H9 (cell line): ENCODE results near the gene PSAPL1. TPM values are rescaled to one million over a fixed set of nuclear protein-coding genes. Genes with fewer than 3 reads are reported as not detected.

Source experiments
- DNase-seq: peaks from one replicate; pipeline ENCODE4 v3.0.0-alpha.2; 2017
- H2AFZ ChIP-seq: one replicate; pipeline ENCODE4 v1.6.1; 2013; ENCODE audit warnings: mild to moderate bottlenecking, low read length, control low read depth, moderate library complexity
- H2AK5ac ChIP-seq: 2 replicates; pipeline ENCODE4 v1.6.1; 2013; ENCODE audit warnings: low read length, control low read depth, mixed read lengths; ENCODE audit not compliant: insufficient read length
- H2BK120ac ChIP-seq: one replicate; pipeline ENCODE4 v1.6.1; 2013; ENCODE audit warnings: low read depth, mild to moderate bottlenecking, low read length, control low read depth, inconsistent platforms; ENCODE audit not compliant: poor library complexity, severe bottlenecking
- H2BK12ac ChIP-seq: 2 replicates; pipeline ENCODE4 v1.6.1; 2013; ENCODE audit warnings: low read length, control low read depth, mixed read lengths, low read depth; ENCODE audit not compliant: insufficient read length
- H2BK15ac ChIP-seq: 2 replicates; pipeline ENCODE4 v1.6.1; 2013; ENCODE audit warnings: low read depth, low read length, control low read depth
- H2BK20ac ChIP-seq: one replicate; pipeline ENCODE4 v1.6.1; 2013; ENCODE audit warnings: low read depth, mild to moderate bottlenecking, low read length, control low read depth, inconsistent platforms; ENCODE audit not compliant: poor library complexity, severe bottlenecking
- H2BK5ac ChIP-seq: 2 replicates; pipeline ENCODE4 v1.6.1; 2013; ENCODE audit warnings: low read length, control low read depth, mixed read lengths; ENCODE audit not compliant: insufficient read length
- H3K14ac ChIP-seq: 2 replicates; pipeline ENCODE4 v1.6.1; 2013; ENCODE audit warnings: low read length, control low read depth; ENCODE audit not compliant: insufficient read depth
- H3K18ac ChIP-seq: 2 replicates; pipeline ENCODE4 v1.6.1; 2013; ENCODE audit warnings: low read depth, mild to moderate bottlenecking, mixed read lengths, low read length, control low read depth; ENCODE audit not compliant: insufficient read length
- H3K23ac ChIP-seq: 2 replicates; pipeline ENCODE4 v1.6.1; 2013; ENCODE audit warnings: low read length, control low read depth, mixed read lengths, low read depth; ENCODE audit not compliant: insufficient read length
- H3K23me2 ChIP-seq: 2 replicates; pipeline ENCODE4 v1.6.1; 2013; ENCODE audit warnings: low read depth, mild to moderate bottlenecking, mixed read lengths, low read length, control low read depth; ENCODE audit not compliant: insufficient read length, poor library complexity, severe bottlenecking
- H3K27ac ChIP-seq: 2 replicates; pipeline ENCODE4 v1.5.1; 2013; ENCODE audit warnings: low read length, control low read depth, mixed read lengths, low read depth; ENCODE audit not compliant: insufficient read length
- H3K27me3 ChIP-seq: 2 replicates; pipeline ENCODE4 v1.6.1; 2013; ENCODE audit warnings: low read length, control low read depth, inconsistent platforms; ENCODE audit not compliant: insufficient read depth
- H3K4ac ChIP-seq: 2 replicates; pipeline ENCODE4 v1.6.1; 2013; ENCODE audit warnings: low read depth, mild to moderate bottlenecking, control low read depth, inconsistent platforms, low read length, moderate library complexity
- H3K4me1 ChIP-seq: 2 replicates; pipeline ENCODE4 v1.6.1; 2013; ENCODE audit warnings: low read length, control low read depth, inconsistent platforms; ENCODE audit not compliant: insufficient read depth
- H3K4me2 ChIP-seq: 2 replicates; pipeline ENCODE4 v1.6.1; 2013; ENCODE audit warnings: low read length, control low read depth, mixed read lengths; ENCODE audit not compliant: insufficient read length, insufficient read depth
- H3K56ac ChIP-seq: 2 replicates; pipeline ENCODE4 v1.6.1; 2013; ENCODE audit warnings: low read depth, mild to moderate bottlenecking, mixed read lengths, low read length, control low read depth; ENCODE audit not compliant: insufficient read length
- H3K79me1 ChIP-seq: 2 replicates; pipeline ENCODE4 v1.6.1; 2013; ENCODE audit warnings: low read depth, mild to moderate bottlenecking, moderate library complexity, low read length, control low read depth, inconsistent platforms; ENCODE audit not compliant: insufficient read depth, poor library complexity, severe bottlenecking
- H3K79me2 ChIP-seq: 2 replicates; pipeline ENCODE4 v1.6.1; 2013; ENCODE audit warnings: low read length, control low read depth, inconsistent platforms; ENCODE audit not compliant: insufficient read depth
- H3K9ac ChIP-seq: 2 replicates; pipeline ENCODE4 v1.6.1; 2013; ENCODE audit warnings: low read length, control low read depth, mixed read lengths; ENCODE audit not compliant: insufficient read length; ENCODE audit errors: extremely low read depth
- H3K9me3 ChIP-seq: one replicate; pipeline ENCODE4 v1.6.1; 2013; ENCODE audit warnings: low read depth, low read length, inconsistent platforms; ENCODE audit not compliant: control insufficient read depth
- H3T11ph ChIP-seq: one replicate; pipeline ENCODE4 v1.6.1; 2013; ENCODE audit warnings: mild to moderate bottlenecking, low read length, control low read depth, inconsistent platforms
- H4K20me1 ChIP-seq: one replicate; pipeline ENCODE4 v1.6.1; 2013; ENCODE audit not compliant: control insufficient read depth, insufficient read length, insufficient read depth
- H4K5ac ChIP-seq: 2 replicates; pipeline ENCODE4 v1.6.1; 2013; ENCODE audit warnings: low read depth, mild to moderate bottlenecking, mixed read lengths, low read length, control low read depth; ENCODE audit not compliant: insufficient read length
- H4K8ac ChIP-seq: replicated peaks from 2 replicates; pipeline ENCODE4 v1.6.1; 2013; ENCODE audit warnings: low read length, control low read depth, mixed read lengths, low read depth; ENCODE audit not compliant: insufficient read length
- H4K91ac ChIP-seq: 2 replicates; pipeline ENCODE4 v1.6.1; 2013; ENCODE audit warnings: low read depth, mild to moderate bottlenecking, moderate library complexity, mixed read lengths, low read length, control low read depth; ENCODE audit not compliant: insufficient read length
- H3K27ac Mint-ChIP-seq, 3 experiments: 2 replicates in 2 of 3; 3 replicates in 1 of 3; pipeline ENCODE4 v1.8.0; 2020 to 2021; ENCODE audit warnings: mixed read lengths in 3 of 3, mild to moderate bottlenecking in 1 of 3, moderate library complexity in 1 of 3
- H3K27me3 Mint-ChIP-seq: 2 replicates; pipeline ENCODE4 v1.8.0; 2021; ENCODE audit warnings: low read depth, mild to moderate bottlenecking, moderate library complexity, mixed read lengths
- H3K36me3 Mint-ChIP-seq, 3 experiments: 2 replicates in 2 of 3; 3 replicates in 1 of 3; pipeline ENCODE4 v1.8.0; 2020 to 2021; ENCODE audit warnings: low read depth in 3 of 3, mixed read lengths in 3 of 3; ENCODE audit not compliant: insufficient read depth in 1 of 3
- H3K4me1 Mint-ChIP-seq, 2 experiments: 2 replicates each; pipeline ENCODE4 v1.8.0; 2020; ENCODE audit warnings: mixed read lengths in 2 of 2
- H3K4me3 Mint-ChIP-seq, 2 experiments: 2 replicates in 1 of 2; 3 replicates in 1 of 2; pipeline ENCODE4 v1.8.0; 2020 to 2021; ENCODE audit warnings: mild to moderate bottlenecking in 2 of 2, mixed read lengths in 2 of 2, moderate library complexity in 1 of 2
- H3K9me3 Mint-ChIP-seq, 2 experiments: 2 replicates in 1 of 2; 3 replicates in 1 of 2; pipeline ENCODE4 v1.8.0; 2020; ENCODE audit warnings: mild to moderate bottlenecking in 2 of 2, mixed read lengths in 2 of 2, moderate library complexity in 1 of 2
- WGBS: extraction: QIAGEN DNeasy Blood & Tissue Kit; methylation state at CpG from one replicate; pipeline ENCODE4 v1.1.7; 2013; ENCODE audit warnings: missing lambda C conversion rate, low lambda C conversion rate, mixed read lengths; ENCODE audit not compliant: insufficient read length; ENCODE audit errors: extremely low coverage; 5-methylcytosine and 5-hydroxymethylcytosine counted together
- total RNA-seq: library from RNA; stranded (reverse); gene quantifications from 2 replicates; pipeline ENCODE4 v1.2.1, GENCODE V29; 2021
- TF ChIP-seq, protein P1 (sequence below): fragments of 200-600 bp; sonication (generic); conservative IDR thresholded peaks from 3 replicates; pipeline ENCODE4 v1.8.0; 2021; ENCODE audit warnings: antibody characterized with exemption, mild to moderate bottlenecking

The PSAPL1 gene
- total RNA-seq, 1 experiment from 2014 or later, result 0.04 TPM

DNA sequence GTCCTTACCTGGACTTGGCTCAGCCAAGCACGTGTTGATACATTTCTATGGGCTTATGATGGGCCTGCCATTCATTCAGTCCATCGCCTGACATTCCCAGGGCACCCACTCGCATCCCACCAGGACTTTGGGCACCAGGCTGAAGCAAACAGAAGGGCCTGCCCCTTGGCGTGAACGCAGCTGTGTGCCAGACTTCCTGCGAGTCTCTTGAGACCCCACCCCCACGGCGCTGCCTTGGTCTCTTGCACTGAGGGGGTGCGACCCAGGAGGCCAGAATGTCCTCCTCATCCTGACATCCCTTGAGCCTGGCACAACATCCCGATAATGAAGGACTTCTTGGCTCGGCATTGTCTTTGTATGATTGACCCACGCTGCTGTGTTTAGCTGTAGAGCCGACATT is 1.5 kb upstream of the PSAPL1 start:
- H2AFZ ChIP-seq, result no peak overlapping the region
- no peak overlapping the region for H3T11ph ChIP-seq
- H3K79me1 ChIP-seq, result no peaks in the 10 kb centered on the region
- no peak overlapping the region for H2BK20ac ChIP-seq
- H3K14ac ChIP-seq, result no peak overlapping the region
- DNase-seq, result no peak
- H3K18ac ChIP-seq, result no peak overlapping the region
- no peak overlapping the region for H3K56ac ChIP-seq
- no peak overlapping the region for H4K91ac ChIP-seq
- no peak overlapping the region for H2AK5ac ChIP-seq
- H3K4ac ChIP-seq, result no peak overlapping the region
- Mint-ChIP-seq H3K9me3 (peaks cover 8 to 10% of the 10 kb centered on the region in 2 experiments), H3K27me3 (peaks cover 13% of the 10 kb centered on the region), H3K36me3 (peaks cover 1 to 6% (median 4%) of the 10 kb centered on the region in 3 experiments; a peak in 4 of 7 replicates), H3K4me1 (peaks cover 17 to 27% of the 10 kb centered on the region in 2 experiments), H3K27ac (no peak overlapping the region), H3K4me3 (no peak overlapping the region)
- no peaks in the 10 kb centered on the region for H3K4me1 ChIP-seq
- H3K23ac ChIP-seq, result no peak overlapping the region
- no peaks in the 10 kb centered on the region for H3K27me3 ChIP-seq
- H3K4me2 ChIP-seq, result no peak overlapping the region
- H3K9me3 ChIP-seq, result no peaks in the 10 kb centered on the region
- H4K20me1 ChIP-seq, result no peaks in the 10 kb centered on the region
- TF ChIP-seq, protein P1, sequence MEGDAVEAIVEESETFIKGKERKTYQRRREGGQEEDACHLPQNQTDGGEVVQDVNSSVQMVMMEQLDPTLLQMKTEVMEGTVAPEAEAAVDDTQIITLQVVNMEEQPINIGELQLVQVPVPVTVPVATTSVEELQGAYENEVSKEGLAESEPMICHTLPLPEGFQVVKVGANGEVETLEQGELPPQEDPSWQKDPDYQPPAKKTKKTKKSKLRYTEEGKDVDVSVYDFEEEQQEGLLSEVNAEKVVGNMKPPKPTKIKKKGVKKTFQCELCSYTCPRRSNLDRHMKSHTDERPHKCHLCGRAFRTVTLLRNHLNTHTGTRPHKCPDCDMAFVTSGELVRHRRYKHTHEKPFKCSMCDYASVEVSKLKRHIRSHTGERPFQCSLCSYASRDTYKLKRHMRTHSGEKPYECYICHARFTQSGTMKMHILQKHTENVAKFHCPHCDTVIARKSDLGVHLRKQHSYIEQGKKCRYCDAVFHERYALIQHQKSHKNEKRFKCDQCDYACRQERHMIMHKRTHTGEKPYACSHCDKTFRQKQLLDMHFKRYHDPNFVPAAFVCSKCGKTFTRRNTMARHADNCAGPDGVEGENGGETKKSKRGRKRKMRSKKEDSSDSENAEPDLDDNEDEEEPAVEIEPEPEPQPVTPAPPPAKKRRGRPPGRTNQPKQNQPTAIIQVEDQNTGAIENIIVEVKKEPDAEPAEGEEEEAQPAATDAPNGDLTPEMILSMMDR, result no peak
- H3K23me2 ChIP-seq, result peaks cover 4% of the 10 kb centered on the region
- no peak overlapping the region for H4K5ac ChIP-seq
- H3K9ac ChIP-seq, result no peak overlapping the region
- H2BK15ac ChIP-seq, result no peak overlapping the region
- H2BK5ac ChIP-seq, result no peak overlapping the region
- no peak overlapping the region for H2BK12ac ChIP-seq
- no peak overlapping the region for H2BK120ac ChIP-seq
- H3K79me2 ChIP-seq, result no peaks in the 10 kb centered on the region
- no peak overlapping the region for H3K27ac ChIP-seq
- no peak overlapping the region for H4K8ac ChIP-seq
- no CpG with 5 or more reads among the region's 13 CpGs for WGBS
